Endothelial cell of umbilical vein (primary cell): ENCODE results near the gene TRAF3IP1. TPM values are rescaled to one million over a fixed set of nuclear protein-coding genes. Genes with fewer than 3 reads are reported as not detected.
"Not testable (repeated sequence)": the region's sequence is repeated elsewhere in the genome, so short reads cannot be mapped to it uniquely, and the experiment has no call there.

Experiments used
- BruUV-seq: library from RNA; stranded (reverse); fragments of 400-500 nt; replicated peaks from 2 replicates; lab custom pipeline; 2021; lab: Mats Ljungman, UMichigan
- CTCF ChIA-PET: fragments of 300-600, 350-600 bp; sonication (Branson Sonifier 250); formaldehyde crosslinking; loops from one replicate; lab custom pipeline; 2021; ENCODE audit warnings: antibody characterized with exemption, inconsistent platforms; lab: Charles Lee
- POLR2A ChIA-PET: fragments of 300-600, 350-600 bp; sonication (Branson Sonifier 250); formaldehyde crosslinking; loops from one replicate; lab custom pipeline; 2021; ENCODE audit warnings: antibody characterized with exemption, inconsistent platforms; lab: Charles Lee
- DNase-seq: peaks from one replicate; pipeline ENCODE4 v3.0.0-alpha.2; 2011; ENCODE audit warnings: low read depth, low spot score
- FAIRE-seq: peaks from 2 replicates; lab custom pipeline; 2011; peaks lifted over from hg19 to GRCh38; lab: Jason Lieb, UNC
- H2AFZ ChIP-seq: 2 replicates; pipeline ENCODE4 v1.6.0; 2012; ENCODE audit warnings: low read depth, low read length, control low read depth, inconsistent platforms
- H3K27ac ChIP-seq: 2 replicates; pipeline ENCODE4 v1.5.1; 2011; ENCODE audit warnings: low read depth, mild to moderate bottlenecking, control low read depth, low read length, moderate library complexity; ENCODE audit not compliant: insufficient read depth
- H3K27me3 ChIP-seq, 2 experiments: 2 replicates each; pipeline versions ENCODE4 v1.6.0 to v1.6.1; 2011; ENCODE audit warnings: low read length in 2 of 2, mixed read lengths in 1 of 2; ENCODE audit not compliant: control insufficient read depth in 2 of 2, insufficient read depth in 2 of 2
- H3K36me3 ChIP-seq, 2 experiments: 2 replicates in 1 of 2; 3 replicates in 1 of 2; pipeline ENCODE4 v1.5.1; 2011; ENCODE audit warnings: low read length in 2 of 2, mild to moderate bottlenecking in 1 of 2, moderate library complexity in 1 of 2; ENCODE audit not compliant: control insufficient read depth in 2 of 2, insufficient read depth in 2 of 2; ENCODE audit errors: extremely low read depth in 1 of 2
- H3K4me1 ChIP-seq: 3 replicates; pipeline ENCODE4 v1.5.1; 2011; ENCODE audit warnings: mild to moderate bottlenecking, low read length; ENCODE audit not compliant: control insufficient read depth, insufficient read depth; ENCODE audit errors: extremely low read depth
- H3K4me2 ChIP-seq: 2 replicates; pipeline ENCODE4 v1.6.1; 2011; ENCODE audit warnings: low read length, control low read depth, mixed read lengths; ENCODE audit not compliant: insufficient read depth
- H3K4me3 ChIP-seq, 3 experiments: fragments of 200-600 bp in 1 of 3; sonication (generic), shearing (Covaris generic) in 1 of 3; replicated peaks in 1 of 3; 2 replicates each; pipeline ENCODE4 v1.5.1; 2011 to 2016; ENCODE audit warnings: control low read depth in 3 of 3, low read length in 3 of 3, mild to moderate bottlenecking in 2 of 3, inconsistent platforms in 1 of 3, low read depth in 1 of 3, moderate library complexity in 1 of 3; ENCODE audit not compliant: insufficient read depth in 1 of 3
- H3K79me2 ChIP-seq: 2 replicates; pipeline ENCODE4 v1.6.0; 2012; ENCODE audit warnings: low read length, inconsistent platforms; ENCODE audit not compliant: control insufficient read depth, insufficient read depth
- H3K9ac ChIP-seq: replicated peaks from 2 replicates; pipeline ENCODE3; 2011; ENCODE audit warnings: low read length, control low read depth; ENCODE audit not compliant: insufficient read depth; ENCODE audit errors: extremely low read depth
- H3K9me1 ChIP-seq: replicated peaks from 3 replicates; pipeline ENCODE4 v1.6.0; 2011; ENCODE audit warnings: mild to moderate bottlenecking, low read length; ENCODE audit not compliant: control insufficient read depth, insufficient read depth; ENCODE audit errors: extremely low read depth
- H3K9me3 ChIP-seq: replicated peaks from 2 replicates; pipeline ENCODE4 v1.5.1; 2012; ENCODE audit warnings: low read length, inconsistent platforms; ENCODE audit not compliant: control insufficient read depth, insufficient read depth
- H4K20me1 ChIP-seq: replicated peaks from 2 replicates; pipeline ENCODE3; 2011; ENCODE audit warnings: mild to moderate bottlenecking, low read length; ENCODE audit not compliant: control insufficient read depth, insufficient read depth; ENCODE audit errors: extremely low read depth
- CTCF ChIP-seq, 2 donors: IDR thresholded peaks; 1 replicate in 1 of 2; 2 replicates in 1 of 2; pipeline ENCODE4 v1.5.1; 2011; ENCODE audit warnings: low read length in 2 of 2, mild to moderate bottlenecking in 2 of 2, moderate library complexity in 2 of 2, control low read depth in 1 of 2, inconsistent platforms in 1 of 2, low read depth in 1 of 2; ENCODE audit not compliant: insufficient read depth in 1 of 2; ENCODE audit errors: extremely low read depth in 1 of 2
- EZH2 ChIP-seq: IDR thresholded peaks from 2 replicates; pipeline ENCODE4 v1.6.1; 2012; ENCODE audit warnings: borderline replicate concordance, low read depth, mild to moderate bottlenecking, moderate library complexity, low read length, inconsistent platforms; ENCODE audit not compliant: severe bottlenecking
- FOS ChIP-seq: IDR thresholded peaks from 2 replicates; pipeline ENCODE4 v1.6.1; 2011; ENCODE audit warnings: mild to moderate bottlenecking, low read length, moderate library complexity, borderline replicate concordance; ENCODE audit not compliant: insufficient read depth
- GATA2 ChIP-seq: IDR thresholded peaks from 2 replicates; pipeline ENCODE4 v1.7.0; 2011; ENCODE audit warnings: low read depth, mild to moderate bottlenecking, moderate library complexity, mixed read lengths, low read length; ENCODE audit not compliant: insufficient read length, insufficient read depth
- JUN ChIP-seq: IDR thresholded peaks from 2 replicates; pipeline ENCODE4 v1.6.1; 2011; ENCODE audit warnings: borderline replicate concordance, low read depth; ENCODE audit not compliant: insufficient read length, insufficient read depth
- MYC ChIP-seq: IDR thresholded peaks from one replicate; pipeline ENCODE4 v1.6.1; 2011; ENCODE audit warnings: mild to moderate bottlenecking, low read depth, low read length
- POLR2A ChIP-seq: IDR thresholded peaks from 2 replicates; pipeline ENCODE4 v1.6.1; 2012; ENCODE audit warnings: low read depth, mild to moderate bottlenecking, control low read depth, low read length
- POLR2AphosphoS5 ChIP-seq: IDR thresholded peaks from 2 replicates; pipeline ENCODE4 v1.6.1; 2012; ENCODE audit warnings: low read depth, mild to moderate bottlenecking, control low read depth, low read length, moderate library complexity; ENCODE audit not compliant: insufficient read depth
- dilution Hi-C: fragments of 300-500 bp; cut with MboI; formaldehyde crosslinking; loops from one replicate; pipeline ENCODE4 v1.15.0; 2019; ENCODE audit warnings: low sequenced_read_pairs; ENCODE audit not compliant: extremely low pct_ligation_motif_present
- intact Hi-C: fragments of 100-400 bp; cut with micrococcal nuclease; formaldehyde crosslinking; loops from one replicate; pipeline ENCODE4 v1.10.0; 2022
- polyA plus RNA-seq, 4 experiments: library from polyadenylated mRNA; depleted of rRNA in 3 of 4; stranded (reverse) in 3 of 4; unstranded in 1 of 4; fragments of >200 nt; gene quantifications; 2 replicates each; pipeline versions ENCODE4 v1.2.1 to v1.2.3, GENCODE V29; 2011 to 2012; ENCODE audit warnings: missing spikeins in 1 of 4
- total RNA-seq: library from RNA; stranded (reverse); gene quantifications from 2 replicates; pipeline ENCODE4 v1.2.3, GENCODE V29; 2021
- TF ChIP-seq, protein P1 (sequence below): IDR thresholded peaks from 2 replicates; pipeline ENCODE4 v1.6.1; 2011; ENCODE audit not compliant: insufficient read depth, insufficient read length

TRAF3IP1 gene
- total and polyA plus RNA-seq, 2 donors (not counting 3 experiments of a cell fraction or from before 2014, with no cell fraction given) = 3.4 to 15.9 TPM

DNA sequence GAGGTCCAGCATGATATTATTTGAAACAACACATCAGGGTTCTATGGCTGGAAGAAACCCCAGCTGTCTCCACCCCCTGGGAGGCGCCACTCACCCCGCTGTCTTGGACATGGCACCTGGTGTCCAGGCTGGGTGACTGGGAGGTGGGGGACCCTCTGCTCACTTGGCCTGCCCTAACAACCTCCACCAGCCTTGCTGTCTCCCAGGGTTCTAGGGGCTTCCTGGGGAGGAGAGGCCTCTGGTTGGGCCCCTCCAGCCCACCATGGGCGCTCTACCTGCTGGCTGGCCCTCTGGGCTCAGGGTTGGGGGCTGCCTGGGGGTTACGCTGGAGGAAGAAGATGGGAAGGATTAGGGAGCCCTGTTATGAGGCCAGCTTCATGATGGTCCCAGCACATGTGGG, 48.2 kb upstream of the TRAF3IP1 start:
- intact Hi-C loops (no loop called here), dilution Hi-C loops (no loop called here)
- BruUV-seq = no TSS peak

GRCh38 chr2:238273433-238273832, 46.9 kb upstream of the TRAF3IP1 start:
- CTCF ChIA-PET = interaction anchor here (1.8 to 2.0 kb wide), 2 partner anchors 10 to 32 kb away, joined by 5 to 13 read pairs; no protein-coding TSS in a partner anchor
- not testable (repeated sequence) for H4K20me1 ChIP-seq

More for the DNA sequence above, 48.2 kb upstream of the TRAF3IP1 start:
- Histone ChIP-seq H3K9me1 (no peaks in the 10 kb centered on the region), H3K9me3 (no peaks in the 10 kb centered on the region), H3K9ac (no peak overlapping the region), H4K20me1 (no peaks in the 10 kb centered on the region), H3K4me1 (no peaks in the 10 kb centered on the region), H3K4me3 (no peak overlapping the region), H3K27ac (no peak overlapping the region), H3K36me3 (peaks cover 0 to 5% of the 10 kb centered on the region in 2 experiments), H2AFZ (no peak overlapping the region), H3K27me3 (no peaks in the 10 kb centered on the region), H3K4me2 (no peak overlapping the region), H3K79me2 (no peaks in the 10 kb centered on the region)
- FAIRE-seq (no peak), DNase-seq (no peak)
- ChIA-PET POLR2A (no interaction called here), CTCF (interaction anchor here (1.8 kb wide), 1 partner anchor 33 kb away, joined by 5 read pairs; no protein-coding TSS in a partner anchor)
- TF ChIP-seq JUN = no peak
- TF ChIP-seq EZH2 = no peak
- TF ChIP-seq GATA2 = no peak
- TF ChIP-seq MYC = no peak
- no peak for TF ChIP-seq POLR2A
- TF ChIP-seq FOS = no peak
- no peak for TF ChIP-seq CTCF (IDR thresholded peaks at IDR 0.05; ENCODE audit: extremely low read depth in 1 of 2, insufficient read depth in 1 of 2, low read depth in 1 of 2, low read length in 2 of 2)
- TF ChIP-seq, protein P1, sequence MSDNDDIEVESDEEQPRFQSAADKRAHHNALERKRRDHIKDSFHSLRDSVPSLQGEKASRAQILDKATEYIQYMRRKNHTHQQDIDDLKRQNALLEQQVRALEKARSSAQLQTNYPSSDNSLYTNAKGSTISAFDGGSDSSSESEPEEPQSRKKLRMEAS = no peak
- no peak for TF ChIP-seq POLR2AphosphoS5

More at GRCh38 chr2:238273433-238273832, 46.9 kb upstream of the TRAF3IP1 start:
- H3K36me3 ChIP-seq, H3K4me2 ChIP-seq, H3K27me3 ChIP-seq, H3K27ac ChIP-seq, dilution Hi-C loops, POLR2A ChIA-PET, H3K4me3 ChIP-seq, H3K79me2 ChIP-seq, H3K4me1 ChIP-seq, H2AFZ ChIP-seq, H3K9ac ChIP-seq, intact Hi-C loops, H3K9me3 ChIP-seq, BruUV-seq, H3K9me1 ChIP-seq, DNase-seq, FAIRE-seq: not testable (repeated sequence)
